Muscle layer of duodenum (tissue), 2 donors: ENCODE measurements around the gene PRDX5.

Source experiments
- H3K27ac ChIP-seq: one replicate; pipeline ENCODE4 v1.7.0; 2013; ENCODE audit warnings: mild to moderate bottlenecking, low read length
- H3K27me3 ChIP-seq: one replicate; pipeline ENCODE4 v1.7.0; 2013; ENCODE audit warnings: low read depth, mild to moderate bottlenecking, control low read depth, low read length
- H3K36me3 ChIP-seq, 2 donors: one replicate each; pipeline ENCODE4 v1.7.0; 2013; ENCODE audit warnings: low read length in 2 of 2, control low read depth in 1 of 2, mild to moderate bottlenecking in 1 of 2; ENCODE audit not compliant: insufficient read depth in 2 of 2, control insufficient read depth in 1 of 2
- H3K4me1 ChIP-seq, 2 donors: one replicate each; pipeline ENCODE4 v1.7.0; 2013; ENCODE audit warnings: low read length in 2 of 2, mild to moderate bottlenecking in 2 of 2, control low read depth in 1 of 2, moderate library complexity in 1 of 2; ENCODE audit not compliant: insufficient read depth in 2 of 2, control insufficient read depth in 1 of 2
- H3K4me3 ChIP-seq, 2 donors: one replicate each; pipeline ENCODE4 v1.7.0; 2013; ENCODE audit warnings: low read length in 2 of 2, low read depth in 1 of 2, mild to moderate bottlenecking in 1 of 2
- H3K9me3 ChIP-seq, 2 donors: one replicate each; pipeline ENCODE4 v1.7.0; 2013; ENCODE audit warnings: low read length in 2 of 2, control low read depth in 1 of 2, mild to moderate bottlenecking in 1 of 2; ENCODE audit not compliant: control insufficient read depth in 1 of 2
- donor health status: healthy.

Gene PRDX5

GRCh38 chr11:64364911-64365310 is 47.0 kb downstream of the PRDX5 start:
- Histone ChIP-seq H3K27ac (no peak overlapping the region), H3K27me3 (no peaks in the 10 kb centered on the region), H3K36me3 (peaks cover 26 to 75% of the 10 kb centered on the region in 2 donors), H3K4me3 (no peak overlapping the region), H3K9me3 (no peaks in the 10 kb centered on the region), H3K4me1 (peaks cover 0 to 8% of the 10 kb centered on the region in 2 donors)

GRCh38 chr11:64366751-64367150 is 48.8 kb downstream of the PRDX5 start:
- peaks cover 26 to 81% of the 10 kb centered on the region in 2 donors for H3K36me3 ChIP-seq
- no peaks in the 10 kb centered on the region for H3K27me3 ChIP-seq
- no peaks in the 10 kb centered on the region for H3K9me3 ChIP-seq
- H3K4me1 ChIP-seq: no peaks in the 10 kb centered on the region
- H3K27ac ChIP-seq: no peak overlapping the region
- H3K4me3 ChIP-seq: no peak overlapping the region

GRCh38 chr11:64367931-64368672 is 50.2 kb downstream of the PRDX5 start:
- Histone ChIP-seq H3K4me1 (no peaks in the 10 kb centered on the region), H3K27me3 (no peaks in the 10 kb centered on the region), H3K27ac (no peak overlapping the region), H3K9me3 (no peaks in the 10 kb centered on the region), H3K4me3 (no peak overlapping the region), H3K36me3 (peaks cover 15 to 76% of the 10 kb centered on the region in 2 donors)

GRCh38 chr11:64368673-64369074 is 50.8 kb downstream of the PRDX5 start:
- Histone ChIP-seq H3K27me3 (no peaks in the 10 kb centered on the region), H3K4me1 (no peaks in the 10 kb centered on the region), H3K27ac (no peak overlapping the region), H3K4me3 (no peak overlapping the region), H3K36me3 (peaks cover 12 to 70% of the 10 kb centered on the region in 2 donors), H3K9me3 (no peaks in the 10 kb centered on the region)

- no peak overlapping the region for H3K4me3 ChIP-seq
- H3K27me3 ChIP-seq: no peaks in the 10 kb centered on the region
- H3K4me1 ChIP-seq: no peaks in the 10 kb centered on the region
- H3K27ac ChIP-seq: no peak overlapping the region
- H3K9me3 ChIP-seq: no peaks in the 10 kb centered on the region
- peaks cover 12 to 63% of the 10 kb centered on the region in 2 donors for H3K36me3 ChIP-seq
Measured at GRCh38 chr11:64369440-64370421, 51.8 kb downstream of the PRDX5 start.

GRCh38 chr11:64371201-64371600 is 53.3 kb downstream of the PRDX5 start:
- Histone ChIP-seq H3K27ac (no peak overlapping the region), H3K36me3 (peaks cover 7 to 50% of the 10 kb centered on the region in 2 donors), H3K27me3 (no peaks in the 10 kb centered on the region), H3K9me3 (no peaks in the 10 kb centered on the region), H3K4me3 (no peak overlapping the region), H3K4me1 (no peaks in the 10 kb centered on the region)
